HepG2 (cell line): ENCODE results near the gene TRIAP1. TPM values are rescaled to one million over a fixed set of nuclear protein-coding genes. Genes with fewer than 3 reads are reported as not detected.

ENCODE experiments used
- MED1 ChIP-seq: sonication (generic); formaldehyde crosslinking; IDR thresholded peaks from 2 replicates; pipeline ENCODE4 v1.4.0; 2020; ENCODE audit warnings: missing genetic modification reagents
- PCBP1 ChIP-seq: fragments of 200-400 bp; formaldehyde crosslinking; IDR thresholded peaks from 2 replicates; pipeline ENCODE4 v1.6.1; 2017; ENCODE audit warnings: mild to moderate bottlenecking, low read depth, low read length, borderline replicate concordance
- RFXANK ChIP-seq: IDR thresholded peaks from 2 replicates; pipeline ENCODE4 v1.6.1; 2016
- SAFB2 ChIP-seq: sonication (generic); formaldehyde crosslinking; IDR thresholded peaks from 2 replicates; pipeline ENCODE4 v1.5.1; 2020; ENCODE audit warnings: missing genetic modification reagents, low read depth, mild to moderate bottlenecking, borderline replicate concordance
- SMAD3 ChIP-seq: sonication (generic); formaldehyde crosslinking; IDR thresholded peaks from 2 replicates; pipeline ENCODE4 v1.4.0; 2020; ENCODE audit warnings: missing genetic modification reagents
- ZFP36L1 ChIP-seq: sonication (generic); formaldehyde crosslinking; IDR thresholded peaks from 2 replicates; pipeline ENCODE4 v1.8.0; 2022; ENCODE audit warnings: mild to moderate bottlenecking, missing genetic modification reagents, moderate library complexity
- ZNF432 ChIP-seq: sonication (generic); formaldehyde crosslinking; IDR thresholded peaks from 2 replicates; pipeline ENCODE4 v1.5.0; 2020; ENCODE audit warnings: missing genetic modification reagents, mild to moderate bottlenecking, borderline replicate concordance
- ZNF782 ChIP-seq: sonication (generic); formaldehyde crosslinking; IDR thresholded peaks from 2 replicates; pipeline ENCODE4 v1.4.0; 2020; ENCODE audit warnings: missing genetic modification reagents, mild to moderate bottlenecking, borderline replicate concordance
- ZNF883 ChIP-seq: sonication (generic); formaldehyde crosslinking; IDR thresholded peaks from 2 replicates; pipeline ENCODE4 v1.5.1; 2020; ENCODE audit warnings: mild to moderate bottlenecking, missing genetic modification reagents; ENCODE audit errors: not compliant biosample characterization
- polyA plus RNA-seq, 8 experiments: library from polyadenylated mRNA; depleted of rRNA in 3 of 8; stranded (reverse) in 7 of 8; unstranded in 1 of 8; fragments of >200 nt; fragmentation: Illumina TruSeq in 4 of 8; extraction: Trizol in 4 of 8; gene quantifications; 2 replicates each; pipeline versions ENCODE4 v1.2.1 to v1.2.3, GENCODE V29; 2011 to 2016; ENCODE audit warnings: low read depth in 4 of 8, missing spikeins in 1 of 8, mixed read lengths in 1 of 8; ENCODE audit not compliant: insufficient read depth in 1 of 8
- total RNA-seq, 5 experiments: library from RNA; depleted of rRNA; stranded (reverse); fragments of >200 nt; fragmentation: Illumina TruSeq; extraction: Trizol; gene quantifications; 2 replicates each; pipeline ENCODE4 v1.2.3, GENCODE V29; 2016; ENCODE audit warnings: low read depth in 1 of 5
- TF ChIP-seq, protein P1 (sequence below): sonication (generic); formaldehyde crosslinking; IDR thresholded peaks from 2 replicates; pipeline ENCODE4 v1.5.0; 2020; ENCODE audit warnings: missing genetic modification reagents
- TF ChIP-seq, protein P2 (sequence below): sonication (generic); formaldehyde crosslinking; IDR thresholded peaks from 2 replicates; pipeline ENCODE4 v1.5.0; 2020; ENCODE audit warnings: missing genetic modification reagents
- TF ChIP-seq, protein P3 (sequence below): IDR thresholded peaks from 2 replicates; pipeline ENCODE4 v1.6.1; 2016; ENCODE audit warnings: mild to moderate bottlenecking
- TF ChIP-seq, protein P4 (sequence below): sonication (generic); formaldehyde crosslinking; IDR thresholded peaks from 2 replicates; pipeline ENCODE4 v1.8.1; 2023; ENCODE audit warnings: mild to moderate bottlenecking, missing genetic modification reagents

Gene TRIAP1
- total and polyA plus RNA-seq, 2 of the 13 experiments (the other 11 are each of a cell fraction or from before 2014, with no cell fraction given), result 55.0 to 117 TPM

DNA sequence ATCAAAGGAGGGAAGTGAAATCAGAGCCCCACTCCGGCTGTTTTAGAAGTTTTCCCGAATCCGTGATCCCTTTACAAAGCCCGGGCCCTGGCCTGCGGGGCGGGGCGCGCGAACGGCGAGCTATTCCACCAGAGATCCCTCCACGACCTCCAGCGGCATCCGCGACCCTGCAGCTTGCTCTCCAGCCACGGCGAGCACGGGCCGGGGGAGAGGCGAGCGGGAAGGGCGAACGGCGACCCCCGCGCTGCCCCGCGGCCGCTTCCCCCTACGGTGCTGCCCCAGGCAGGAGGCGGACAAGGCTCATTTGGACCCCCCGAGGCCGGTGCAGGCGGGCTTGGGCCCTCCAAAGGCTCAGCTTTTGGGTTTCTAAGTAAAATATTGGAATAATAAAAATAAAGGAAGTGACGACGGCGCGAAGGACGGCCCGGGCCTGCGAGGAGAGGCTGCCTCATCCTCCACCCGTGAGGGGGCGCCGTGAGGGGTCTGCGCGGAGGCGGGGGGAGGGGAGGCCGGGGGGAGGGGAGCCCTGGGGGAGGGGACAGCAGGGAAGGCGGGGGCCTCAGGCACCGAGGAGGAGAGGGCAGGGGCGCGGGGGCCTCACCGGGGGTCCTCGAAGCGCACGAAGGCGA is 22.8 kb upstream of the TRIAP1 start (continued):
- TF ChIP-seq, protein P1, sequence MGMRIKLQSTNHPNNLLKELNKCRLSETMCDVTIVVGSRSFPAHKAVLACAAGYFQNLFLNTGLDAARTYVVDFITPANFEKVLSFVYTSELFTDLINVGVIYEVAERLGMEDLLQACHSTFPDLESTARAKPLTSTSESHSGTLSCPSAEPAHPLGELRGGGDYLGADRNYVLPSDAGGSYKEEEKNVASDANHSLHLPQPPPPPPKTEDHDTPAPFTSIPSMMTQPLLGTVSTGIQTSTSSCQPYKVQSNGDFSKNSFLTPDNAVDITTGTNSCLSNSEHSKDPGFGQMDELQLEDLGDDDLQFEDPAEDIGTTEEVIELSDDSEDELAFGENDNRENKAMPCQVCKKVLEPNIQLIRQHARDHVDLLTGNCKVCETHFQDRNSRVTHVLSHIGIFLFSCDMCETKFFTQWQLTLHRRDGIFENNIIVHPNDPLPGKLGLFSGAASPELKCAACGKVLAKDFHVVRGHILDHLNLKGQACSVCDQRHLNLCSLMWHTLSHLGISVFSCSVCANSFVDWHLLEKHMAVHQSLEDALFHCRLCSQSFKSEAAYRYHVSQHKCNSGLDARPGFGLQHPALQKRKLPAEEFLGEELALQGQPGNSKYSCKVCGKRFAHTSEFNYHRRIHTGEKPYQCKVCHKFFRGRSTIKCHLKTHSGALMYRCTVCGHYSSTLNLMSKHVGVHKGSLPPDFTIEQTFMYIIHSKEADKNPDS (CRISPR knock-in tag), result no peak
- TF ChIP-seq ZNF883 (CRISPR knock-in tag) (no peak), RFXANK (CRISPR knock-in tag) (no peak), PCBP1 (0 out of 2 replicates have a peak, but pooled peaks have one; percentile 22), ZNF782 (no peak), MED1 (CRISPR knock-in tag) (no peak), ZFP36L1 (CRISPR knock-in tag) (no peak), ZNF432 (CRISPR knock-in tag) (no peak), SAFB2 (CRISPR knock-in tag) (0 out of 2 replicates have a peak, but pooled peaks have one; percentile 39), SMAD3 (CRISPR knock-in tag) (no peak)
- TF ChIP-seq, protein P2, sequence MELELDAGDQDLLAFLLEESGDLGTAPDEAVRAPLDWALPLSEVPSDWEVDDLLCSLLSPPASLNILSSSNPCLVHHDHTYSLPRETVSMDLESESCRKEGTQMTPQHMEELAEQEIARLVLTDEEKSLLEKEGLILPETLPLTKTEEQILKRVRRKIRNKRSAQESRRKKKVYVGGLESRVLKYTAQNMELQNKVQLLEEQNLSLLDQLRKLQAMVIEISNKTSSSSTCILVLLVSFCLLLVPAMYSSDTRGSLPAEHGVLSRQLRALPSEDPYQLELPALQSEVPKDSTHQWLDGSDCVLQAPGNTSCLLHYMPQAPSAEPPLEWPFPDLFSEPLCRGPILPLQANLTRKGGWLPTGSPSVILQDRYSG (CRISPR knock-in tag), result no peak
- TF ChIP-seq, protein P3, sequence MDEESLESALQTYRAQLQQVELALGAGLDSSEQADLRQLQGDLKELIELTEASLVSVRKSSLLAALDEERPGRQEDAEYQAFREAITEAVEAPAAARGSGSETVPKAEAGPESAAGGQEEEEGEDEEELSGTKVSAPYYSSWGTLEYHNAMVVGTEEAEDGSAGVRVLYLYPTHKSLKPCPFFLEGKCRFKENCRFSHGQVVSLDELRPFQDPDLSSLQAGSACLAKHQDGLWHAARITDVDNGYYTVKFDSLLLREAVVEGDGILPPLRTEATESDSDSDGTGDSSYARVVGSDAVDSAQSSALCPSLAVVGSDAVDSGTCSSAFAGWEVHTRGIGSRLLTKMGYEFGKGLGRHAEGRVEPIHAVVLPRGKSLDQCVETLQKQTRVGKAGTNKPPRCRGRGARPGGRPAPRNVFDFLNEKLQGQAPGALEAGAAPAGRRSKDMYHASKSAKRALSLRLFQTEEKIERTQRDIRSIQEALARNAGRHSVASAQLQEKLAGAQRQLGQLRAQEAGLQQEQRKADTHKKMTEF (CRISPR knock-in tag), result no peak
- TF ChIP-seq, protein P4, sequence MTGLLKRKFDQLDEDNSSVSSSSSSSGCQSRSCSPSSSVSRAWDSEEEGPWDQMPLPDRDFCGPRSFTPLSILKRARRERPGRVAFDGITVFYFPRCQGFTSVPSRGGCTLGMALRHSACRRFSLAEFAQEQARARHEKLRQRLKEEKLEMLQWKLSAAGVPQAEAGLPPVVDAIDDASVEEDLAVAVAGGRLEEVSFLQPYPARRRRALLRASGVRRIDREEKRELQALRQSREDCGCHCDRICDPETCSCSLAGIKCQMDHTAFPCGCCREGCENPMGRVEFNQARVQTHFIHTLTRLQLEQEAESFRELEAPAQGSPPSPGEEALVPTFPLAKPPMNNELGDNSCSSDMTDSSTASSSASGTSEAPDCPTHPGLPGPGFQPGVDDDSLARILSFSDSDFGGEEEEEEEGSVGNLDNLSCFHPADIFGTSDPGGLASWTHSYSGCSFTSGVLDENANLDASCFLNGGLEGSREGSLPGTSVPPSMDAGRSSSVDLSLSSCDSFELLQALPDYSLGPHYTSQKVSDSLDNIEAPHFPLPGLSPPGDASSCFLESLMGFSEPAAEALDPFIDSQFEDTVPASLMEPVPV (CRISPR knock-in tag), result no peak
